Neural progenitor cell (in vitro differentiated cells): ENCODE measurements around the gene SLAMF6.

Experiments
- CTCF ChIP-seq: fragments of 200-600 bp; sonication (generic); IDR thresholded peaks from 2 replicates; pipeline ENCODE4 v1.5.1; 2017; ENCODE audit warnings: antibody characterized with exemption, mild to moderate bottlenecking
- EZH2 ChIP-seq: fragments of 200-600 bp; sonication (generic); IDR thresholded peaks from 2 replicates; pipeline ENCODE4 v1.6.1; 2017; ENCODE audit warnings: antibody characterized with exemption, mild to moderate bottlenecking, moderate library complexity

GRCh38 chr1:160499631-160500030, 23.4 kb downstream of the SLAMF6 start:
- TF ChIP-seq EZH2: no peak
- TF ChIP-seq CTCF: no peak
